GM12878 (cell line): ENCODE measurements around the gene CD3G. TPM values are rescaled to one million over a fixed set of nuclear protein-coding genes. Genes with fewer than 3 reads are reported as not detected.

Source experiments
- BMI1 ChIP-seq: fragments of 450-650 bp; IDR thresholded peaks from 2 replicates; pipeline ENCODE4 v1.6.1; 2016; ENCODE audit warnings: mild to moderate bottlenecking, moderate library complexity, borderline replicate concordance
- CBFB ChIP-seq: IDR thresholded peaks from 2 replicates; pipeline ENCODE4 v1.6.1; 2016; ENCODE audit warnings: antibody characterized with exemption, low read depth
- ETV6 ChIP-seq, 2 experiments: fragments of 450-650 bp in 1 of 2; IDR thresholded peaks in 1 of 2; conservative IDR thresholded peaks in 1 of 2; 2 replicates each; pipeline ENCODE4 v1.6.1; 2014; ENCODE audit warnings: antibody characterized with exemption in 1 of 2, borderline replicate concordance in 1 of 2, low read depth in 1 of 2, mild to moderate bottlenecking in 1 of 2, moderate library complexity in 1 of 2
- FOXM1 ChIP-seq: IDR thresholded peaks from 2 replicates; pipeline ENCODE4 v1.6.1; 2012; ENCODE audit warnings: low read depth, mild to moderate bottlenecking, inconsistent platforms, low read length, moderate library complexity
- IRF4 ChIP-seq: IDR thresholded peaks from 2 replicates; pipeline ENCODE4 v1.6.1; 2011; ENCODE audit warnings: low read depth, low read length
- MEF2B ChIP-seq: fragments of 450-650 bp; IDR thresholded peaks from 2 replicates; pipeline ENCODE4 v1.6.1; 2018; ENCODE audit warnings: mild to moderate bottlenecking, moderate library complexity; ENCODE audit not compliant: partially characterized antibody, poor library complexity, severe bottlenecking
- NR2F1 ChIP-seq: fragments of 450-650 bp; conservative IDR thresholded peaks from 2 replicates; pipeline ENCODE4 v1.6.1; 2017; ENCODE audit warnings: mild to moderate bottlenecking
- POLR2A ChIP-seq: IDR thresholded peaks from 2 replicates; pipeline ENCODE4 v1.6.1; 2011; ENCODE audit warnings: low read depth, mild to moderate bottlenecking, low read length
- RB1 ChIP-seq: fragments of 450-650 bp; formaldehyde crosslinking; IDR thresholded peaks from 2 replicates; pipeline ENCODE4 v1.6.1; 2017; ENCODE audit warnings: mild to moderate bottlenecking, borderline replicate concordance
- RELA ChIP-seq: fragments of 450-650 bp; IDR thresholded peaks from 2 replicates; pipeline ENCODE4 v1.8.0; 2014; ENCODE audit warnings: borderline replicate concordance; ENCODE audit not compliant: partially characterized antibody
- SIN3A ChIP-seq: IDR thresholded peaks from 2 replicates; pipeline ENCODE4 v1.6.1; 2012; ENCODE audit warnings: low read depth, low read length, improper control_type of control experiment
- SIX5 ChIP-seq: IDR thresholded peaks from 2 replicates; pipeline ENCODE4 v1.6.1; 2011; ENCODE audit warnings: mild to moderate bottlenecking, low read depth, low read length, moderate library complexity; ENCODE audit not compliant: severe bottlenecking
- TAF1 ChIP-seq: IDR thresholded peaks from 2 replicates; pipeline ENCODE4 v1.6.1; 2011; ENCODE audit warnings: mild to moderate bottlenecking, low read depth, low read length, borderline replicate concordance
- TBL1XR1 ChIP-seq: IDR thresholded peaks from 2 replicates; pipeline ENCODE4 v1.6.1; 2012; ENCODE audit warnings: low read depth, low read length, improper control_type of control experiment
- polyA plus RNA-seq, 11 experiments: library from polyadenylated mRNA; depleted of rRNA in 4 of 11; unstranded in 6 of 11; stranded (reverse) in 5 of 11; fragments of >200 nt; fragmentation: Nextera tagmentation in 4 of 11; fragmentation: Illumina TruSeq in 1 of 11; extraction: Ambion mirVana in 4 of 11; extraction: Trizol in 1 of 11; gene quantifications; 1 replicate in 1 of 11; 2 replicates in 10 of 11; pipeline versions ENCODE4 v1.2.1 to v1.2.3, GENCODE V29; 2011 to 2016; ENCODE audit warnings: inconsistent platforms in 2 of 11, missing spikeins in 2 of 11, low read depth in 1 of 11
- total RNA-seq, 4 experiments: library from RNA; depleted of rRNA in 3 of 4; stranded (reverse); fragments of >200 nt in 3 of 4; fragmentation: Illumina TruSeq in 1 of 4; extraction: Trizol in 1 of 4; gene quantifications; 2 replicates each; pipeline versions ENCODE4 v1.2.1 to v1.2.3, GENCODE V29; 2013 to 2021
- TF ChIP-seq, protein P1 (sequence below): fragments of 150-350 bp; IDR thresholded peaks from 2 replicates; pipeline ENCODE4 v1.6.1; 2016; ENCODE audit warnings: low read depth, low read length
- TF ChIP-seq, protein P2 (sequence below): IDR thresholded peaks from 2 replicates; pipeline ENCODE4 v1.6.1; 2012; ENCODE audit warnings: improper control_type of control experiment, low read depth, low read length; ENCODE audit not compliant: insufficient replicate concordance
- TF ChIP-seq, protein P3 (sequence below): IDR thresholded peaks from 2 replicates; pipeline ENCODE4 v1.6.1; 2012; ENCODE audit warnings: low read depth, low read length, improper control_type of control experiment
- TF ChIP-seq, protein P4 (sequence below): fragments of 450-650 bp; IDR thresholded peaks from 2 replicates; pipeline ENCODE4 v1.6.1; 2017; ENCODE audit warnings: antibody characterized with exemption, mild to moderate bottlenecking, moderate library complexity

Gene CD3G
- total and polyA plus RNA-seq, 10 of the 15 experiments (the other 5 are each of a cell fraction or from before 2014, with no cell fraction given) = 0.10 to 0.16 (median 0.13) TPM; not detected in 7

DNA sequence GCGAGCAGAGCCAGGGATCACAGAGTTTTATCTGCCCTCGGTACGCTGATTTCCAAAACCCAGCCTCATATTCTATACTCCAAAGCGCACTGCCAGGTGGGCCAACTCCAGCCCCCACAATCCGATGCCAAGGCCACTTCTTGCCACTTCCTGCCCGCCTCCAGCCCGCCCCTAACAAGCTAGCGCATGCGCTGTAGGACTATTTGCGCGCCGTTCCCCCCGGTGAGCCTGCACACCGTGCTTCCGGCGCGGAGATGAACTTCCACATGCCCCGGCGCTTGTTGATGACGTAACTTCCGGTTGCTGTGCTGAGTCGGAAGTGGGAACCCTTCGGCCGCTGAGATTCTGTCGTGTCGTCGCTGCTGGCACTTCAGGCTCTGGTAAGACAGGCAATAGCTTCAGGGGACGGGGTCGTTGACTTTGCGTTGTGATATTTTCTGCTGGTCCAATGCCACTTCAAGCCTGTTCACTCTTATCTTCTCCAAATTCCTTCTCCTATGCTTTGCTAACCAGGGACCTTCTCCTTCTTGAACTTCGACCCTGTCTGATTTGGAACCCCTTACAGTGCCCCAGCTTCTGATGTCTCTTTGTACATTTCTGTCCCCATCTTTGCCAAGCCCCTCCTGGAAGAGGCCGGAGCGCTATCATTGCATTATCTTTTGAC lies 15.3 kb downstream of the CD3G start, which contains the start of gene UBE4A (continued):
- TF ChIP-seq, protein P1, sequence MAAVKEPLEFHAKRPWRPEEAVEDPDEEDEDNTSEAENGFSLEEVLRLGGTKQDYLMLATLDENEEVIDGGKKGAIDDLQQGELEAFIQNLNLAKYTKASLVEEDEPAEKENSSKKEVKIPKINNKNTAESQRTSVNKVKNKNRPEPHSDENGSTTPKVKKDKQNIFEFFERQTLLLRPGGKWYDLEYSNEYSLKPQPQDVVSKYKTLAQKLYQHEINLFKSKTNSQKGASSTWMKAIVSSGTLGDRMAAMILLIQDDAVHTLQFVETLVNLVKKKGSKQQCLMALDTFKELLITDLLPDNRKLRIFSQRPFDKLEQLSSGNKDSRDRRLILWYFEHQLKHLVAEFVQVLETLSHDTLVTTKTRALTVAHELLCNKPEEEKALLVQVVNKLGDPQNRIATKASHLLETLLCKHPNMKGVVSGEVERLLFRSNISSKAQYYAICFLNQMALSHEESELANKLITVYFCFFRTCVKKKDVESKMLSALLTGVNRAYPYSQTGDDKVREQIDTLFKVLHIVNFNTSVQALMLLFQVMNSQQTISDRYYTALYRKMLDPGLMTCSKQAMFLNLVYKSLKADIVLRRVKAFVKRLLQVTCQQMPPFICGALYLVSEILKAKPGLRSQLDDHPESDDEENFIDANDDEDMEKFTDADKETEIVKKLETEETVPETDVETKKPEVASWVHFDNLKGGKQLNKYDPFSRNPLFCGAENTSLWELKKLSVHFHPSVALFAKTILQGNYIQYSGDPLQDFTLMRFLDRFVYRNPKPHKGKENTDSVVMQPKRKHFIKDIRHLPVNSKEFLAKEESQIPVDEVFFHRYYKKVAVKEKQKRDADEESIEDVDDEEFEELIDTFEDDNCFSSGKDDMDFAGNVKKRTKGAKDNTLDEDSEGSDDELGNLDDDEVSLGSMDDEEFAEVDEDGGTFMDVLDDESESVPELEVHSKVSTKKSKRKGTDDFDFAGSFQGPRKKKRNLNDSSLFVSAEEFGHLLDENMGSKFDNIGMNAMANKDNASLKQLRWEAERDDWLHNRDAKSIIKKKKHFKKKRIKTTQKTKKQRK = no peak
- TF ChIP-seq POLR2A (peak; percentile 97), NR2F1 (peak; percentile 63), SIX5 (peak; percentile 63), RB1 (peak; percentile 71; the same call in 1 of the 2 replicates), RELA (peak; percentile 60), MEF2B (no peak), CBFB (peak; percentile 68; the same call in 1 of the 2 replicates), ETV6 (conservative IDR thresholded peaks at IDR 0.05 in 1 of 2, IDR thresholded peaks at IDR 0.05 in 1 of 2; ENCODE audit: borderline replicate concordance in 1 of 2, low read depth in 1 of 2) (peak in 1 of 2 experiments; percentile 77; a peak in 2 of 4 replicates), IRF4 (peak; percentile 62; the same call in 1 of the 2 replicates), BMI1 (no peak), FOXM1 (no peak), SIN3A (peak; percentile 80; the same call in 1 of the 2 replicates), TBL1XR1 (peak; percentile 53; the same call in 1 of the 2 replicates), TAF1 (peak; percentile 94)
- TF ChIP-seq, protein P2, sequence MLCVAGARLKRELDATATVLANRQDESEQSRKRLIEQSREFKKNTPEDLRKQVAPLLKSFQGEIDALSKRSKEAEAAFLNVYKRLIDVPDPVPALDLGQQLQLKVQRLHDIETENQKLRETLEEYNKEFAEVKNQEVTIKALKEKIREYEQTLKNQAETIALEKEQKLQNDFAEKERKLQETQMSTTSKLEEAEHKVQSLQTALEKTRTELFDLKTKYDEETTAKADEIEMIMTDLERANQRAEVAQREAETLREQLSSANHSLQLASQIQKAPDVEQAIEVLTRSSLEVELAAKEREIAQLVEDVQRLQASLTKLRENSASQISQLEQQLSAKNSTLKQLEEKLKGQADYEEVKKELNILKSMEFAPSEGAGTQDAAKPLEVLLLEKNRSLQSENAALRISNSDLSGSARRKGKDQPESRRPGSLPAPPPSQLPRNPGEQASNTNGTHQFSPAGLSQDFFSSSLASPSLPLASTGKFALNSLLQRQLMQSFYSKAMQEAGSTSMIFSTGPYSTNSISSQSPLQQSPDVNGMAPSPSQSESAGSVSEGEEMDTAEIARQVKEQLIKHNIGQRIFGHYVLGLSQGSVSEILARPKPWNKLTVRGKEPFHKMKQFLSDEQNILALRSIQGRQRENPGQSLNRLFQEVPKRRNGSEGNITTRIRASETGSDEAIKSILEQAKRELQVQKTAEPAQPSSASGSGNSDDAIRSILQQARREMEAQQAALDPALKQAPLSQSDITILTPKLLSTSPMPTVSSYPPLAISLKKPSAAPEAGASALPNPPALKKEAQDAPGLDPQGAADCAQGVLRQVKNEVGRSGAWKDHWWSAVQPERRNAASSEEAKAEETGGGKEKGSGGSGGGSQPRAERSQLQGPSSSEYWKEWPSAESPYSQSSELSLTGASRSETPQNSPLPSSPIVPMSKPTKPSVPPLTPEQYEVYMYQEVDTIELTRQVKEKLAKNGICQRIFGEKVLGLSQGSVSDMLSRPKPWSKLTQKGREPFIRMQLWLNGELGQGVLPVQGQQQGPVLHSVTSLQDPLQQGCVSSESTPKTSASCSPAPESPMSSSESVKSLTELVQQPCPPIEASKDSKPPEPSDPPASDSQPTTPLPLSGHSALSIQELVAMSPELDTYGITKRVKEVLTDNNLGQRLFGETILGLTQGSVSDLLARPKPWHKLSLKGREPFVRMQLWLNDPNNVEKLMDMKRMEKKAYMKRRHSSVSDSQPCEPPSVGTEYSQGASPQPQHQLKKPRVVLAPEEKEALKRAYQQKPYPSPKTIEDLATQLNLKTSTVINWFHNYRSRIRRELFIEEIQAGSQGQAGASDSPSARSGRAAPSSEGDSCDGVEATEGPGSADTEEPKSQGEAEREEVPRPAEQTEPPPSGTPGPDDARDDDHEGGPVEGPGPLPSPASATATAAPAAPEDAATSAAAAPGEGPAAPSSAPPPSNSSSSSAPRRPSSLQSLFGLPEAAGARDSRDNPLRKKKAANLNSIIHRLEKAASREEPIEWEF = no peak
- TF ChIP-seq, protein P3, sequence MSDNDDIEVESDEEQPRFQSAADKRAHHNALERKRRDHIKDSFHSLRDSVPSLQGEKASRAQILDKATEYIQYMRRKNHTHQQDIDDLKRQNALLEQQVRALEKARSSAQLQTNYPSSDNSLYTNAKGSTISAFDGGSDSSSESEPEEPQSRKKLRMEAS = peak; percentile 74
- TF ChIP-seq, protein P4, sequence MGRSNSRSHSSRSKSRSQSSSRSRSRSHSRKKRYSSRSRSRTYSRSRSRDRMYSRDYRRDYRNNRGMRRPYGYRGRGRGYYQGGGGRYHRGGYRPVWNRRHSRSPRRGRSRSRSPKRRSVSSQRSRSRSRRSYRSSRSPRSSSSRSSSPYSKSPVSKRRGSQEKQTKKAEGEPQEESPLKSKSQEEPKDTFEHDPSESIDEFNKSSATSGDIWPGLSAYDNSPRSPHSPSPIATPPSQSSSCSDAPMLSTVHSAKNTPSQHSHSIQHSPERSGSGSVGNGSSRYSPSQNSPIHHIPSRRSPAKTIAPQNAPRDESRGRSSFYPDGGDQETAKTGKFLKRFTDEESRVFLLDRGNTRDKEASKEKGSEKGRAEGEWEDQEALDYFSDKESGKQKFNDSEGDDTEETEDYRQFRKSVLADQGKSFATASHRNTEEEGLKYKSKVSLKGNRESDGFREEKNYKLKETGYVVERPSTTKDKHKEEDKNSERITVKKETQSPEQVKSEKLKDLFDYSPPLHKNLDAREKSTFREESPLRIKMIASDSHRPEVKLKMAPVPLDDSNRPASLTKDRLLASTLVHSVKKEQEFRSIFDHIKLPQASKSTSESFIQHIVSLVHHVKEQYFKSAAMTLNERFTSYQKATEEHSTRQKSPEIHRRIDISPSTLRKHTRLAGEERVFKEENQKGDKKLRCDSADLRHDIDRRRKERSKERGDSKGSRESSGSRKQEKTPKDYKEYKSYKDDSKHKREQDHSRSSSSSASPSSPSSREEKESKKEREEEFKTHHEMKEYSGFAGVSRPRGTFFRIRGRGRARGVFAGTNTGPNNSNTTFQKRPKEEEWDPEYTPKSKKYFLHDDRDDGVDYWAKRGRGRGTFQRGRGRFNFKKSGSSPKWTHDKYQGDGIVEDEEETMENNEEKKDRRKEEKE = no peak
